ENCODE results near the gene HUS1B. TPM values are rescaled to one million over a fixed set of nuclear protein-coding genes. Genes with fewer than 3 reads are reported as not detected.

The HUS1B gene
- total and polyA plus RNA-seq, 9 of the 15 experiments (the other 6 are each of a cell fraction or from before 2014, with no cell fraction given) = 0.16 to 1.4 (median 0.38) TPM; not detected in 1

DNA sequence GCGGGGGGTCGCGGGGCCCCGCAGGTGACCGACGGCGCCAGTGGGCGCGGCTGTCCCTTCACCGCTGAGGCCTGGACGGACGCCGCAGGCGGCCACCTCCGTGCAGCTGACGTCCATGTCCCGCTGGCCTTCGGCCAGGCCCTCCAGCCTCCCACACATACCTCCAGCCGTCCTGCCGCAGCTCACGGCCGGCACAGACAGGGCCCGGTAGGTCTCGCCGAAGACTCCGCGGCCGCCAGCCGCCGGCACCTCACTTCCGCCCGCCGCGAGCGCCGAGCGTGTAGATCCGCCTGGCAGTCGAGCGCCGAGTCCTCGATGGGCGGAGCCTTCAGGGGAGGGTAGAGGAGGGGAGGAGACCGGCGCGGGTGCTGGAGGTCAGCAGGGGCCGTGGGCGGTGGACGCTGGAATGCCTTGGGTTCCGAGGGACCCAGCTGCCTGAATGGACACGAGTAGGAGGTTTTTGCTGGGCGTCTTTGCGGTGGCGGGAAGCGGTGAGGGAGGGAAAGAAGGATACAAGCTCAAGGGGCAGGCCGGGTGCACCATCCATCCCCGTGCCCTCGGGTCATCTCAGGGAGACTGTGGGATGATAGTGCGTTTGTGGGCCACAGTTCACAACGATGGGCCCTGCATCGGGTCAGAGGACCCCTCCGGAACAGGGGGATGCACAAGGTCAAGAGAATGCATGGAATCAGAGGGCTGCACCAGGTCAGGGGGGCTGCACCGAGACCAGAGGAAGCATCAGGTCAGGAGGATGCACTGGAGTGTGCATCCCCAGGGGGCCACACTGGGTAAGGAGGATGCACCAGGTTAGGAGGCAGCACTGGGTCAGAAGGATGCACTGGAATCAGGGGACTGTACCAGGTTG lies 36.2 kb upstream of the HUS1B start, which contains the start of gene EXOC2 (continued):
- no peak for TF ChIP-seq HMG20B (CRISPR knock-in tag; IDR thresholded peaks at IDR 0.05)
- no peak for TF ChIP-seq STAT6 (CRISPR knock-in tag; IDR thresholded peaks at IDR 0.05)
- TF ChIP-seq ZNF263 (CRISPR knock-in tag; IDR thresholded peaks at IDR 0.05; ENCODE audit: borderline replicate concordance) = no peak
- peak; percentile 81 for TF ChIP-seq POLR2A (conservative IDR thresholded peaks at IDR 0.05)
- TF ChIP-seq, protein P1, sequence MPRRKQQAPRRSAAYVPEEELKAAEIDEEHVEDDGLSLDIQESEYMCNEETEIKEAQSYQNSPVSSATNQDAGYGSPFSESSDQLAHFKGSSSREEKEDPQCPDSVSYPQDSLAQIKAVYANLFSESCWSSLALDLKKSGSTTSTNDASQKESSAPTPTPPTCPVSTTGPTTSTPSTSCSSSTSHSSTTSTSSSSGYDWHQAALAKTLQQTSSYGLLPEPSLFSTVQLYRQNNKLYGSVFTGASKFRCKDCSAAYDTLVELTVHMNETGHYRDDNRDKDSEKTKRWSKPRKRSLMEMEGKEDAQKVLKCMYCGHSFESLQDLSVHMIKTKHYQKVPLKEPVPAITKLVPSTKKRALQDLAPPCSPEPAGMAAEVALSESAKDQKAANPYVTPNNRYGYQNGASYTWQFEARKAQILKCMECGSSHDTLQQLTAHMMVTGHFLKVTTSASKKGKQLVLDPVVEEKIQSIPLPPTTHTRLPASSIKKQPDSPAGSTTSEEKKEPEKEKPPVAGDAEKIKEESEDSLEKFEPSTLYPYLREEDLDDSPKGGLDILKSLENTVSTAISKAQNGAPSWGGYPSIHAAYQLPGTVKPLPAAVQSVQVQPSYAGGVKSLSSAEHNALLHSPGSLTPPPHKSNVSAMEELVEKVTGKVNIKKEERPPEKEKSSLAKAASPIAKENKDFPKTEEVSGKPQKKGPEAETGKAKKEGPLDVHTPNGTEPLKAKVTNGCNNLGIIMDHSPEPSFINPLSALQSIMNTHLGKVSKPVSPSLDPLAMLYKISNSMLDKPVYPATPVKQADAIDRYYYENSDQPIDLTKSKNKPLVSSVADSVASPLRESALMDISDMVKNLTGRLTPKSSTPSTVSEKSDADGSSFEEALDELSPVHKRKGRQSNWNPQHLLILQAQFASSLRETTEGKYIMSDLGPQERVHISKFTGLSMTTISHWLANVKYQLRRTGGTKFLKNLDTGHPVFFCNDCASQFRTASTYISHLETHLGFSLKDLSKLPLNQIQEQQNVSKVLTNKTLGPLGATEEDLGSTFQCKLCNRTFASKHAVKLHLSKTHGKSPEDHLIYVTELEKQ (CRISPR knock-in tag; IDR thresholded peaks at IDR 0.05) = no peak
- no peak for TF ChIP-seq KLF6 (CRISPR knock-in tag; IDR thresholded peaks at IDR 0.05; ENCODE audit: borderline replicate concordance)
- TF ChIP-seq CHCHD3 (CRISPR knock-in tag; IDR thresholded peaks at IDR 0.05) = no peak
- TF ChIP-seq TCF7 (IDR thresholded peaks at IDR 0.05; ENCODE audit: borderline replicate concordance) = no peak
- TF ChIP-seq FOXM1 (IDR thresholded peaks at IDR 0.05; ENCODE audit: low read depth) = no peak
- no peak; the same call in 1 of the 2 replicates for TF ChIP-seq FOXM1 (CRISPR knock-in tag; IDR thresholded peaks at IDR 0.05; ENCODE audit: low read depth)
